NCI-H2196 treated with DMSO at 0.1 percent for 48 hours (cell line): ENCODE measurements around the gene CHST8.
A peak's percentile ranks its signal among the peaks of the same experiment; 100 is the strongest.

Source experiments
- DNase-seq: peaks from one replicate; lab custom pipeline; 2025; ENCODE audit not compliant: unreplicated experiment; lab: John Stamatoyannopoulos, UW

Gene CHST8

DNA sequence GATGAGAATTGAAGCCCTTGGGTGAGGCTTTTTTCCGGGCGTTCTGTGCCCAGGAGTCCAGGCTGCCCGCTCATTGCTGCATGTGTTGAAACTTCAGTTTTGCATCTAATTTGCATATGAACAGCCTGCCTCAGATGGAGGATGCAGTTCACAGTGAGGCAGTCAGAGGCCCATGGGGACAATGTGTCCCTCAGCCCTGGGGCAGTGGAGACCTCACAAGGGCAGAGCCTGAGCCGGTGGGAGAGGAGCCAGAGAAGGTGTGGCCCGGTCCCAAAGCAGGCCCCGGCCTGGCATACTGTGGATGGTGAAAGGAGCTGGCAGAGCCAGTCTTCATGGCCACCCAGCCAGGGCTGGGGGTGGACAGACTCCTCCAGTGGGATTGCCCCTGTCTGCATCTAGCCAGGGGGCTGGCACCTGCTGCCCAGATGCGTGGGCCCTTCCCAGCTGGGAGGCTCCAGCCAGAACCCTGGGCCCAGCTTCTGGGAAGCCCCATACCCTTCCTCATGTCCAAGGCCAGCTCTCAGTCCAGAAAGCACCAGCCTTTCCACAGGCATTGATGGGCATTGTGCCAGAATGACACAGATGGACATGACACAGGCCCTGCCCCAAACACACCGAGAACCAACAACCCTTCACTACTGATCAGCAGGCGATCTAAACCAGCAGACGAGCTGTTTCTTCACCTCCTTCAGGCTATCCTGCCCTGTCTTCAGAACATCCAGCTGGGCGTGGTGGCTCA is 142.0 kb downstream of the CHST8 start:
- no peak for DNase-seq

DNA sequence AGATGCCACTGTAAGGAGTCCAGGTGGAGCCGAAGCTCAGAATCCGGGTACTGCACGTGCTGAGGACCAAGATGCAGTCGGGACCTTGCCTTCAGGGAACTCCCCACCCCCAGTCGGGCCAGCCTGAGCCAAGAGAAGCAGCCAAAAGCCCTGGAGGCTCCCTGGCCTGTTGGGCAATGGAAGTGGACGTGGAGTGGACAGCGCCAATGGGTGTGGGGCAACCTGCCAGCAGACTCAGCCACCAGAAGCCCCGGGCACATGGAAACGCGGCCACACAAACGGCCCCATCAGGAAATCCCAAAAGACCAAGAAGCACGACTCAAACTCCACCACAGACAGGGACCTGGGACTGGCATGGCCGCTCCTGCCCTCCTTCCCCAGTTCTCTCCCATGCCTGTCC is 144.9 kb downstream of the CHST8 start:
- DNase-seq = no peak

DNA sequence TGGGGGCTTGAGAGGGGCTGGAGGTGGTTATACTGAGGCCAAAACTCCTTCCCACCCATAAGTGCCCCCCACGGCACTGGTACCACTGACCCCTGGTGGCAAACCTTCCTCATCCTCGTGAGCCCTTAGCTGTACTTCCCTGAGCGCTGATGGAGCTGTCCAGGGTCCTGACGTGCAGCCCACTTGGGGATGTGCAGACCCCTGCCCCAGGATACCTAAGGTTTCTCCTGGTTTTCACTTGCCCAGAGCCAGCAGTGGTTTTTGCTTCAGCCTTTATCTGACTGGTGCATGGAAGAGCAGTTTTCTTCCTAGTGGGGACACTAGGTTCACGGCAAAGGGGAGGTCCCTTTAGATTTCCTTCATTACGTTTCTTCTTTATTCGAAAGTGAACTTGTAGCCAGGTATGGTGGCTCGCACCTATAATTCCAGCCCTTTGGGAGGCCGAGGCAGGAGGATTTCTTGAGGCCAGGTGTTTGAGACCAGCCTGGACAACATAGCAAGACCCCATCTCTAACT is 146.2 kb downstream of the CHST8 start:
- DNase-seq = no peak

DNA sequence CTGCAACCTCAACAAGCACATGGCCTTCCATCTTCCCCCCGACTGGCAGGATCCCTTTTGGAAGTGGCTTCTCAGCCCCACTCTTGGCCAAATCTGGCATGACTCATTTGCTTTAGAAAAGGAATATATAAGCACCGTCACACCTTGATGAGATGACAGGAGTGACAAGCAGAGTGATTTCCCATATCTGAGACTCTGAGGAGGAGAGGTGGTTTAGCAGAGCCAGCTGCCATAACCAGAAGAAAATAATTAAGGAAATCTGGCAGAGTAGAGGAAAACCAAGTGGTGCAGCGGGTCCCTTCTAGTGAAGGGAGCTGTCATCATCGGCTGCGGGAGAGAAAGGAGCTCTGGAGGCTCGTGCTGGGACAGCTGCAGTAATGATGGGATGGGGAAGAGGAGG is 147.5 kb downstream of the CHST8 start:
- DNase-seq = no peak

DNA sequence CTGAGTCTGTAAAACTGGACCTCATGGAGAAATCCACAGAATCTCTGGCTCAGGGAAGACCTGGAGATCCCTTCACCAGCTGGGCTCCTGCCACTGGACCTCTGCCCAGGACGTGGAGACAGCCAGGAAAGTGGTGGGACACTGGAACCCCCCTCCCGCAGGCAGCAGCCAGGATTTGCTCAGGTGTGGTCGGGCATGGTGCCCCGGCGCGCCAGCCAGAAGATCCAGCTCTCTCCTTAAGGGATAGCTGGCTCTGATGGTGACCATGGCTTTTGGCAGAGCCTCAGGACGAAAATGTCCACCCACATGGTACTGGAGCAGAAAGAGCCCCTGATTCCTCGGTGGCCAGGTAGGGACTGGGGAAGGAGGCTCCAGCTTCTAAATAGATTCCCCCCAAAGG is 148.4 kb downstream of the CHST8 start:
- no peak for DNase-seq

DNA sequence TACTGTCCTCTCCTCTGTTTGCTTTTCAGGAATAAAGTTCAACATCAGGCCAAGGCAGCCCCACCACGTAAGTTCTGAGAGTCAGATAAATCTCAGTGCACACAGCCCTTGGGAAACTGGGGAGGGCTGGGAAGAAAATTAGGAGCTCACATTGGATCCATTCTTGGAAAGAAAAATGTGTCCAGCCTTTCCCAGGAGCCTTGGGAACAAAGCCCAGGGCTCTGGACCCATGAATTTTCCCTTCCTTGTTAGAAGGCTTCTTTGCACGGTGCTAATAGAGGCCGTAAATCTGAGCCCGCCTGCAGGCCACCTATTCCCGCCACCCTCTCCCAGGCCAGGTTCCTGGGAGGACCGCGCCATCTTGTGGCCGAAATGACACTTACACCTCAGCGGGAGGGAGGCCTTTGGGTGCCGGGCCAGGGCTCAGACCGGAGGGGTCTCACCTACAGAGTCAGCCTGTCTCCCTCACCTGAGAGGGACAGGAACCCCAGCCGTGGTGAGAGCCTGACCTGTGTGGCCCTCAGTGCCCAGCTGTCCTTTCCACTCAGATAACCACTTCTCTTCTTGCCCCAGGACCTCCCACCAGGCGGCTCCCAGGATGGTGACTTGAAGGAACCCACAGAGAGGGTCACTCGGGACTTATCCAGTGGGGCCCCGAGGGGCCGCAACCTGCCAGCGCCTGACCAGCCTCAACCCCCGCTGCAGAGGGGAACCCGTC is 149.8 kb downstream of the CHST8 start:
- peak; percentile 55 for DNase-seq

DNA sequence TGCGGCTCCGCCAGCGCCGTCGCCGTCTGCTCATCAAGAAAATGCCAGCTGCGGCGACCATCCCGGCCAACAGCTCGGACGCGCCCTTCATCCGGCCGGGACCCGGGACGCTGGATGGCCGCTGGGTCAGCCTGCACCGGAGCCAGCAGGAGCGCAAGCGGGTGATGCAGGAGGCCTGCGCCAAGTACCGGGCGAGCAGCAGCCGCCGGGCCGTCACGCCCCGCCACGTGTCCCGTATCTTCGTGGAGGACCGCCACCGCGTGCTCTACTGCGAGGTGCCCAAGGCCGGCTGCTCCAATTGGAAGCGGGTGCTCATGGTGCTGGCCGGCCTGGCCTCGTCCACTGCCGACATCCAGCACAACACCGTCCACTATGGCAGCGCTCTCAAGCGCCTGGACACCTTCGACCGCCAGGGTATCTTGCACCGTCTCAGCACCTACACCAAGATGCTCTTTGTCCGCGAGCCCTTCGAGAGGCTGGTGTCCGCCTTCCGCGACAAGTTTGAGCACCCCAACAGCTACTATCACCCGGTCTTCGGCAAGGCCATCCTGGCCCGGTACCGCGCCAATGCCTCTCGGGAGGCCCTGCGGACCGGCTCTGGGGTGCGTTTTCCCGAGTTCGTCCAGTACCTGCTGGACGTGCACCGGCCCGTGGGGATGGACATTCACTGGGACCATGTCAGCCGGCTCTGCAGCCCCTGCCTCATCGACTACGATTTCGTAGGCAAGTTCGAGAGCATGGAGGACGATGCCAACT is 150.5 kb downstream of the CHST8 start:
- DNase-seq = no peak

DNA sequence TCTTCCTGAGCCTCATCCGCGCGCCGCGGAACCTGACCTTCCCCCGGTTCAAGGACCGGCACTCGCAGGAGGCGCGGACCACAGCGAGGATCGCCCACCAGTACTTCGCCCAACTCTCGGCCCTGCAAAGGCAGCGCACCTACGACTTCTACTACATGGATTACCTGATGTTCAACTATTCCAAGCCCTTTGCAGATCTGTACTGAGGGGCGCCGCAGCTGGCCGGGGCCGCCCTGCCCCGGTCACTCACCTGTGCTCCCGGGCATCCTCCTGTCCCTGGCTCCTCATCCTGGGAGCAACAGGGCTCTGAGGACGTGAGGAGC is 151.1 kb downstream of the CHST8 start:
- DNase-seq = no peak

DNA sequence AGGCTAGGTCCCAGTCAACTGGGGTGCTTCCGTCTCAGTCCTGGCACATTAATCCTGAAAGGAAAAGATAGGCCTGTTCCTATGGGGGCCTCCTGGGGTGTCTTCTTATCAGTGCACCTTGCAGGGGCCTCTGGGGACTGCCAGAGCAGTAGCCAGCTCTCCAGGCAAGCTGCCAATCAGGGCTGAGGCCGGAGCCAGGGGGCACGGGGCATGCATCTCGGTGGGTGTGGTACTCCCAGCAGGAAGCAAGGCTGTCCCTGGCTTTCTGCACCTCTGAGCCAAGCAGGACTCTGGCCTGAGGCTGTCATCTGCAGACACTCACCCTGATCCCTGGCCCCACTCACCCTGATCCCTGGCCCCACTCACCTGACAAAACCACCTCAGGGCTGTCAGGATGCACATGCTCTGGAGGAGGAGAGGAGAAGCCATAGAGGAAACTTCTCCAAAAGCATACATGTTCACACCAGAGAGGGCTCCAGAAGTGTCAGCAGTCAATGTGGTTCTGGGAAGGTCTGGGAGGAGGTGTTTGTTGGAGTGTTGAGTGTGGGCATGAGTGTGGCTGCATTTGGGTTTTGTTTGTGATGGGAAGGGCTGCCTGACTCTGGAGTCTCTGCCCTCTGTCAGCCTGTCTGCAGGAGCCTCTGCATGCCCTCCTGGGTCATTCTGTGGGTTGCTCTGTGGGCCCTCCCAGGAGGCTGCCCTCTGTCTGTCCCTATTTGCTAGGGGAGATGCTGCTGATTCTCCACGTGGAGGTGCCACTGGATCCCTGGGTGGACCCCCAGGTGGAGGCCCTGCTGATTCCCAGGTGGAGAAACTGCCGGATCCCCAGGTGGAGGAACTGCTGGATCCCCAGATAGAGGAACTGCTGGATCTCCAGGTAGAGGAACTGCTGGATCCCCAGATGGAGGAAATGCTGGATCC is 152.2 kb downstream of the CHST8 start:
- DNase-seq = no peak

DNA sequence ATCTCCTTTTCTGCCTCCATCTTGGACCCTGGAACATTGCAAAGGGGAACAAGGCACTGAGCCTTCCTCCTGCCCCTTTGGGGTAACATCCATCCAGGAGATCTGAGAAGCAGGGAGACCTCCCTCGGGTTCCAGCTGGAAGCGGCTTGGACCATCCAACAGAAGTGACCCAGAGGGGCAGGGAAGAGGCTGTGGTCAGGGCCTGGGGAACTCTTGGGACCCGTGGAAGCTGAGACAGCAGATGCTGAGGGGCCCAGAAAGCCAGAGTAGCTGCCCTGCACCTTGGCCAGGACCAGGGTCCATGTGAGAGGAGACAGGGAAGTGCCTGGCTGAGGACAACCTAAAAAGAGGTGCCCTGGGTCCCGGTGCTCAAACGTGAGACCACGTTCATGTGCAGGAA is 153.0 kb downstream of the CHST8 start:
- no peak for DNase-seq

DNA sequence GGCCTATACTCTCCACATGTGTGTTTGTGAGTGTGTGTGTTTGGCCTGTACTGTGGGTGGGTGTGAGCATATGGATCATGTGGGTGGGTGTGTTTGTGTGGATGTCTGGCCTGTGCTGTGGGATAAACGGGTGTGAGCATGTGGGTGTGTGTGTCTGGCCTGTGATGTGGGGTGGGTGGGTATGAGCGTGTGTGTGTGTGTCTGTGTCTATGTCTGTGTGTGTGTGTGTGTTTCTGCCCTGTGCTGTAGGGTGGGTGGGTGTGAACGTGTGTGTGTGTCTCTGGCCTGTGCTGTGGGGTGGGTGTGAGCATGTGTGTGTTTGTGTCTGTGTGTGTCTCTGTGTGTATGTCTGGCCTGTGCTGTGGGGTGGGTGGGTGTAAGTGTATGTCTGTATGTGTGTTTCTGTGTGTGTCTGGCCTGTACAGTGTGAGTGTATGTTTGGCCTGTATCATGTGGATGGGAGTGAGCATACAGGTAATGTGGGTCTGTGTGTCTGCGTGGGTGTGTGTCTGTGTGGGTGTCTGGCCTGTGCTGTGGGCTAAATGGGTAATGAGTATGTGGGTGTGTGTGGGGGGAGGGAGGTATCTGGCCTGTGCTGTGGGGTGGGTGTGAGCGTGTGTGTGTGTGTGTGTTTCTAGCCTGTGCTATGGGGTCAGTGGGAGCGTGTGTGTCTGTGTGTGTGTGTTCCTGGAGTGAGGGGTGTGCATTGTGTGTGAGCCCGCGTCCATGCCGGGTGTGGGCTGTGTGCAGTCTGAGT is 154.2 kb downstream of the CHST8 start:
- no peak for DNase-seq

DNA sequence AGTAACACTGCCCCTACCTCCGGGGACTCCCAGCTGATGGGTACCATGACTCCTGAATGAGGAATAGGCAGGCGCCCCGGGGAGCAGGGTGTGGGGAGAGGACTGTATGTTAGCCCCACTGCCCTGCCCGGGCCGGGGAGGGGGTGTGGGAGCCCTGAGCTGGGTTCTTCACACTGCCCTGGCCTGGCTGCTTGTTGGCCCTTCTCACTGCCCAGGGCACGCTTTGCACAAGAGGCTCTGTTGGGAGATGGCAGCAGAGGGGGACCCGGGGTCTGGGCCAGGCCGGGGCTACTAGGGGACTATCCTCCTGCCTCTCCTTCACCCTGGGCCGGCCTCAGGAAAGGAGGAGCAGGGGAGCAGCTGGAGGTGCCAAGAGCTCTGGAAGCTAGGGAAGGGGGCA is 155.6 kb downstream of the CHST8 start:
- DNase-seq = no peak

DNA sequence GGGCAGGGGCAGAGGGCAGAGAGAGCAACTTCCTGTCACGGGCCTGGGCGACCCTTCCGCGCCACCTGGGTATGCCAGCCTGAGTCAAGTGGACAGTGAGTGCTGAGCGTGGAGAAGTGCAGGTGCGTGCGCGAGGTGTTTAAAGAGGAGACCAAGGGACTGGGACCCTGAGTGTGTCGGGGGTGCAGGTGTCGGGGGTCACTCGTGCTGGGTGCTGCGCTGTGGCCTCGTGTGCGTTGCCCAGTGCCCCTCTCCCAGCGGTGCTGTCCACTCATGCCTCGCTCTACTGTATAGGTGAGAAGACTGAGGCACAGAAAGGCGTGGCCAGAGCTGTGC is 156.0 kb downstream of the CHST8 start:
- DNase-seq = no peak

DNA sequence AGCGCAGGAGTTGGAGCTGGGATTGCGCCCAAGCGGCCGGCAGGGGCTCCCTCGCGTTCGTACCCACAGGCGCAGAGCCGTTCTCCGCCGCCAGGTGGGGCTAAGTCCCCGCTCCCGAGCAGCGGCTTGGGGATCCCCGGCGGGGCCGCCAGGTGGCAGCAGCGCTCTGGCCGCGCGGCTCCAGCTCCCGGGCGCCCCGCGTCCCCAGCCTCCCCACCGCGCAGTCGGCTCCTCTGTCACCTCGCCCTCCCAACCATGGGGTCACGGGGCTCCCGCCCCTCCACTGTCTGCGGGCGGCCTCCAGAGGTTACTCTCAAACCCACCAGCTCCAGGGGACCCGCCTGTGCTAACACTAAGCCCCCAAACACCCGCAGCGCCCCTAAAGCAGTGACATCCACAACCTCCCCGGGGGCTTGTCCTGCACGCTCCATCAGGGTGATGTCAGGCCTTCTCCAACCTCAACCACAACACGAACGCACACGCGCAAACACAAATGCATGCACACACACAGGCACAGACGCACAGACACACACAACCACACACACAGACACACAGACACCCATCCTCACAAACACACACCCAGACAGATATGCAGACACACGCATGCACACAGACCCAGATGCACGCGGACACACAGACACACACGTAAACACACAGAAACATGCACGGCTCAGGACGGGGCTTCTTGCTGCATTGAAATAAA is 156.5 kb downstream of the CHST8 start:
- peak; percentile 79 for DNase-seq

DNA sequence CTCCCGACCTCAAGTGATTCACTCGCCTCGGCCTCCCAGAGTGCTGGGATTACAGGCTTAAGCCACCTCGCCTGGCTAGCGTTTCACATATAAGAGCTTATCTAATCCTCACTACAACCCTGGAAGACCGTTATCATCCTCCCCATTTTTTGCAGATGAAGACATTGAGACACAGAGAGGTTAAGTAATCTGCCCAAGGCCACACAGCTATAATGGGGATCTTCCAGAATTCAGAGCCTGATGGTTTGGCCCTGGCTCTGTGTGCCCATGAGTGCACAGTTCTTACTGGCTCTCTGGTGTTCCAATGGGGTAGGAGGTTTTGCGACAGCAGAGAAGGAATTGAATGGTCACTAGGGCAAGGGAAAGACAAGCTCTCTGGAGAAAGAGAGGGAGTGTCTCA is 158.1 kb downstream of the CHST8 start:
- no peak for DNase-seq

DNA sequence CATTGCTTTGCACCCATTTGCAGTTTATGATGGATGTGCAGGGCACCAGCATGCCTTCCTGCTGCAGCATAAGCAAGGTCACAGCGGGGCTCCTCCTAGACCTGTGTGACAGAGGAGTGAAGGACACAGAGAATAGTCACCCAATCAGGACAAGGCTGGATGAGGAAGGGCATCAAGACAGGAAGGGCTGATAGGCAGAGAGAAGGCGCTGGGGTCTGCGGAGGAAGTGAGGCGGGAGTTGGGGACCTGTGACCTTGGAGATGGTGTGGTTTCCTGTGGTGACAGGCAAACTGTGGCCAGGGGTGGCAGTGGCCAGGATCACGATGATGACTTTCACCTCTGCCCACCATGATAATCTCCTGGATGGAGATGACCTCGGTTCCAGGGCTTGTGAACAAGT is 158.5 kb downstream of the CHST8 start:
- no peak for DNase-seq

DNA sequence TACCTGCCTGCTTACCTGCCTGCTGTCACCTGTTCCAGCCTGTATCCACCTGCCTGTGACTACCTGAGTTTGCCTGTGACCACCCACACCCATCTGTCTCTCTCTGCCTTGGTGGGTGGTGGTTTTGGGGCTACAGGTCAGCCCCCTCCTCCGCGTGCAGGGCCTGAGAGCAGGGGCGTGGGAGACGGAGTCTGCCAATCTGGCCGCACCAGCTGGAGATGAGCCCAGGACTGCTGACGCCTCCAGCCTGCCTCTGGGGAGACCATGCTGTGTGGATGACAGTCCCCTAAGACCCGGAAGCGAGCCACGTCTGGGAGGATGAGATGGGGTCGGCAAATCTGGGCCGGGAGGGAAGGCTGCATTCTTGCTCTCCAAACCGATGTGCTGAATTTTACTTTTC is 159.0 kb downstream of the CHST8 start:
- no peak for DNase-seq

DNA sequence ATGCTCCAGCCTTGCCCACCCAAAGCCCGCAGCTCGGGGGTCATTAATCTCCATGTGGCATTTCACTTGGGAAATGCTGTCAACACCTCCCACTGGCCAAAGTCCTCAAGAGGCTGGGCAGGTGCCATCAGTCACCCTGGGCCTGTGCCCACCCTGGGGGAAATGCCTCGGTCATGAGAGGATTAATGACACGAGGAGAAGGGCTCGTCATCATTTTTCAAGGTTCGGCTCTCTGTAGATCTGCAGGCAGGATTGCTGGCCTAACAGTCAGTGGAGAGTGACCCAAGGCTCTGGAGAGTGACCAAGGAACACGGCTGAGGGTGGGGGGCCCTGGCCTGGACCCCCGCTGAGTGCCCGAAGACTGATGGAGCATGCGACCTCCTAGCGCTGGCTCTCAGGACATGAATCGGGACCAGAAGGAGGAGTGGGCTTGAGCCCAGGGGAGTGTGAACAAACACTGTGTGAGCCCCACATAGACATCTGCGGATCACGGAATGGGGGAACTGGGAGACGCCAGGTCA is 159.7 kb downstream of the CHST8 start:
- DNase-seq = no peak

DNA sequence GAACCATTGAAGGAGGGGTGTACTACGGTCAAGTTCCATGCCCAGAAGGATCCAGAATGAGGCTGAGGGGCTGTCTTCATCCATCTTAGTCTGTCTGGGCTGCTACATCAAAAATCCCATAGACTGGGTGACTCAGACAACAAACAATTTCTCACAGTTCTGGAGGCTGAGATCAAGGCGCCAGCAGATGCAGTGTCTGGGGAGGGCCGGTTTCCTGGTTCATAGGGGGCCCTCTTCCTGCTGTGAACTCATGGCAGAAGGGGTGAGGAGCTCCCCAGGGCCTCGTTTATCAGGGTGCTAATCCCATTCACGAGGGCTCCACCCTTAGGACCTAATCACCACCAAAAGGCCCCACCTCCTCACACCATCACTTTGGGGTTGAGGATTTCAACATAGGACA is 160.2 kb downstream of the CHST8 start:
- DNase-seq = no peak

DNA sequence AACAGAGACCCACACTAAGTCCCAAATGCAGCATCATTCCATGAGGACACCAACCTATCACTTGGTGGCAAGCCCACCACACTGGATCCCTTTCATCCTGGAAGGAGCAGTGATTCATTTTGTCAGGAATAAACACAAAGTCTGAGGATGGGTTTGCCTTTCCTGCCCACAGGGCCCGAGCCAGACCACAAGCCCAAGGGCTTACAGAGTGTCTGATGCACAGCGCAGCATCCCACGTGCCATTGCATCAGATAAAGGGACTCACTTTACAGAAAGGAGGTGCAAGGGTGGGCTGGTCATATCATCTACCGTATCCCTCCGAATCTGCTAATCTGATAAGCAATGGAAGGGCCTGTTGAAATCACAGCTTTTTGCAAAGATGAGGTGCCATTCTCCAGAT is 162.7 kb downstream of the CHST8 start:
- DNase-seq = no peak
